PC-9 (cell line): ENCODE measurements around the gene CSF1.

Experiments
- EZH2 ChIP-seq: fragments of 200-600 bp; sonication (generic); IDR thresholded peaks from 2 replicates; pipeline ENCODE4 v1.8.0; 2017; ENCODE audit warnings: antibody characterized with exemption, low read depth
- TF ChIP-seq, protein P1 (sequence below): fragments of 200-600 bp; sonication (generic); conservative IDR thresholded peaks from 2 replicates; pipeline ENCODE4 v1.6.1; 2017; ENCODE audit warnings: mixed run types, antibody characterized with exemption, mild to moderate bottlenecking, moderate library complexity

DNA sequence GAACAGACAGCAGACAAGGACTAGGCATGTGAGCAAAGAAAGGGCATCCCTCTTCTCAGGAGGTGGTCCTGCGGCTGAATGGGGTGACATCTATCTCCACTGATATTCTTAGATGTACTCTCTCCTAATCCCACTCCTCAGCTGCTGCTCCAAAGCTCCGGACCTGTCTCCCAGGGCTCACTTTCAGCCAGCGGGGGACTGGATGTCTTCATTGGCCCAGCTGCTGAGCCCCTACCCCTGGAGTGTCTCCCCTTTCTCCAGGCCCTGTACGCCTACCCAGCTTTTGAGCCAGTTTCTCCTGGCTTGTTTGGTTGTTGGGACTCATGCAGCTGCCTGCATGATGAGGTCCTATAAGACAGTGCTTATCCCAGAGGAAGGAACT, 28.8 kb upstream of the CSF1 start:
- TF ChIP-seq, protein P1, sequence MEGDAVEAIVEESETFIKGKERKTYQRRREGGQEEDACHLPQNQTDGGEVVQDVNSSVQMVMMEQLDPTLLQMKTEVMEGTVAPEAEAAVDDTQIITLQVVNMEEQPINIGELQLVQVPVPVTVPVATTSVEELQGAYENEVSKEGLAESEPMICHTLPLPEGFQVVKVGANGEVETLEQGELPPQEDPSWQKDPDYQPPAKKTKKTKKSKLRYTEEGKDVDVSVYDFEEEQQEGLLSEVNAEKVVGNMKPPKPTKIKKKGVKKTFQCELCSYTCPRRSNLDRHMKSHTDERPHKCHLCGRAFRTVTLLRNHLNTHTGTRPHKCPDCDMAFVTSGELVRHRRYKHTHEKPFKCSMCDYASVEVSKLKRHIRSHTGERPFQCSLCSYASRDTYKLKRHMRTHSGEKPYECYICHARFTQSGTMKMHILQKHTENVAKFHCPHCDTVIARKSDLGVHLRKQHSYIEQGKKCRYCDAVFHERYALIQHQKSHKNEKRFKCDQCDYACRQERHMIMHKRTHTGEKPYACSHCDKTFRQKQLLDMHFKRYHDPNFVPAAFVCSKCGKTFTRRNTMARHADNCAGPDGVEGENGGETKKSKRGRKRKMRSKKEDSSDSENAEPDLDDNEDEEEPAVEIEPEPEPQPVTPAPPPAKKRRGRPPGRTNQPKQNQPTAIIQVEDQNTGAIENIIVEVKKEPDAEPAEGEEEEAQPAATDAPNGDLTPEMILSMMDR = no peak
- TF ChIP-seq EZH2 = no peak
